B cell (primary cell): ENCODE data around the gene GLI3. TPM values are rescaled to one million over a fixed set of nuclear protein-coding genes. Genes with fewer than 3 reads are reported as not detected.

ENCODE experiments used
- ATAC-seq: fragments of 200-7000 bp; cut with Tn5 transposase; one replicate; pipeline ENCODE4 v1.10.0; 2021; ENCODE audit warnings: low read depth, mild to moderate bottlenecking, moderate number of reproducible peaks, moderate library complexity
- CTCF ChIA-PET: fragments of 350-600 bp; sonication (Branson Sonifier 250); formaldehyde crosslinking; loops from one replicate; lab custom pipeline; 2021; ENCODE audit warnings: antibody characterized with exemption, inconsistent platforms; lab: Charles Lee
- POLR2A ChIA-PET: fragments of 350-600 bp; sonication (Branson Sonifier 250); formaldehyde crosslinking; loops from one replicate; lab custom pipeline; 2021; ENCODE audit warnings: antibody characterized with exemption; lab: Charles Lee
- DNase-seq: peaks from one replicate; pipeline ENCODE4 v3.0.0; 2013
- H2AFZ ChIP-seq: 2 replicates; pipeline ENCODE4 v1.6.1; 2012; ENCODE audit warnings: mild to moderate bottlenecking, low read depth, low read length; ENCODE audit not compliant: insufficient read depth, poor library complexity, severe bottlenecking
- H3K27ac ChIP-seq, 2 donors: 1 replicate in 1 of 2; 2 replicates in 1 of 2; pipeline ENCODE4 v1.5.1; 2012 to 2013; ENCODE audit warnings: low read length in 2 of 2, mild to moderate bottlenecking in 2 of 2, moderate library complexity in 1 of 2
- H3K27me3 ChIP-seq, 4 experiments: fragments of 200-600 bp in 1 of 4; sonication (generic) in 1 of 4; replicated peaks in 1 of 4; 1 replicate in 2 of 4; 2 replicates in 2 of 4; pipeline versions ENCODE4 v1.6.1 to v1.7.0; 2013 to 2016; ENCODE audit warnings: low read length in 3 of 4, mild to moderate bottlenecking in 2 of 4, mixed read lengths in 1 of 4, moderate library complexity in 1 of 4; ENCODE audit not compliant: insufficient read depth in 4 of 4, control insufficient read depth in 3 of 4; ENCODE audit errors: control extremely low read depth in 1 of 4
- H3K36me3 ChIP-seq, 2 experiments: replicated peaks in 1 of 2; 1 replicate in 1 of 2; 2 replicates in 1 of 2; pipeline versions ENCODE4 v1.6.1 to v1.7.1; 2013; ENCODE audit warnings: low read length in 1 of 2; ENCODE audit not compliant: insufficient read depth in 2 of 2, control insufficient read depth in 1 of 2; ENCODE audit errors: control extremely low read depth in 1 of 2, extremely low read depth in 1 of 2
- H3K4me1 ChIP-seq, 2 donors: fragments of 200-600 bp in 1 of 2; sonication (generic) in 1 of 2; 1 replicate in 1 of 2; 2 replicates in 1 of 2; pipeline versions ENCODE4 v1.5.1 to v1.6.1; 2013 to 2017; ENCODE audit warnings: low read length in 2 of 2; ENCODE audit not compliant: control insufficient read depth in 2 of 2, insufficient read depth in 2 of 2
- H3K4me2 ChIP-seq: replicated peaks from 2 replicates; pipeline ENCODE3; 2012; ENCODE audit warnings: mild to moderate bottlenecking, low read depth, low read length; ENCODE audit not compliant: poor library complexity, severe bottlenecking
- H3K4me3 ChIP-seq, 5 experiments: fragments of 200-600 bp in 1 of 5; sonication (generic) in 1 of 5; 1 replicate in 3 of 5; 2 replicates in 2 of 5; pipeline versions ENCODE4 v1.5.1 to v1.7.0; 2011 to 2016; ENCODE audit warnings: low read length in 4 of 5, mild to moderate bottlenecking in 4 of 5, low read depth in 2 of 5, control low read depth in 1 of 5, moderate library complexity in 1 of 5; ENCODE audit not compliant: insufficient read depth in 1 of 5; ENCODE audit errors: control extremely low read depth in 1 of 5, extremely low read depth in 1 of 5
- H3K79me2 ChIP-seq: fragments of 200-600 bp; sonication (generic); one replicate; pipeline ENCODE4 v1.6.0; 2016; ENCODE audit warnings: low read length; ENCODE audit not compliant: control insufficient read depth, insufficient read depth
- H3K9ac ChIP-seq: fragments of 200-600 bp; sonication (generic); 2 replicates; pipeline ENCODE4 v1.6.1; 2017; ENCODE audit warnings: mild to moderate bottlenecking, low read length, moderate library complexity
- H3K9me3 ChIP-seq, 3 donors: one replicate each; pipeline versions ENCODE4 v1.6.1 to v1.7.1; 2013; ENCODE audit warnings: low read length in 2 of 3; ENCODE audit not compliant: control insufficient read depth in 2 of 3, insufficient read depth in 1 of 3; ENCODE audit errors: control extremely low read depth in 1 of 3
- H4K20me1 ChIP-seq: 2 replicates; pipeline ENCODE4 v1.6.0; 2012; ENCODE audit warnings: mild to moderate bottlenecking, low read length; ENCODE audit not compliant: insufficient read depth, control insufficient read depth, poor library complexity, severe bottlenecking
- H3K27ac Mint-ChIP-seq: one replicate; pipeline ENCODE4 v1.8.0; 2021; ENCODE audit warnings: mixed read lengths
- H3K27me3 Mint-ChIP-seq: one replicate; pipeline ENCODE4 v1.8.0; 2021; ENCODE audit warnings: mixed read lengths
- H3K4me1 Mint-ChIP-seq: one replicate; pipeline ENCODE4 v1.8.0; 2021; ENCODE audit warnings: mixed read lengths
- H3K4me3 Mint-ChIP-seq: one replicate; pipeline ENCODE4 v1.8.0; 2021; ENCODE audit warnings: mixed read lengths
- H3K9me3 Mint-ChIP-seq: one replicate; pipeline ENCODE4 v1.8.0; 2022; ENCODE audit warnings: mixed read lengths; ENCODE audit not compliant: insufficient read depth
- EZH2 ChIP-seq: IDR thresholded peaks from 2 replicates; pipeline ENCODE4 v1.6.1; 2012; ENCODE audit warnings: borderline replicate concordance, low read depth, mild to moderate bottlenecking, moderate library complexity, low read length; ENCODE audit not compliant: insufficient read depth, poor library complexity, severe bottlenecking
- WGBS: methylation state at CpG from one replicate; pipeline ENCODE4 v1.1.5; 2013; ENCODE audit warnings: missing lambda C conversion rate; ENCODE audit not compliant: insufficient coverage; 5-methylcytosine and 5-hydroxymethylcytosine counted together
- intact Hi-C: fragments of 100-400 bp; cut with micrococcal nuclease; formaldehyde crosslinking; loops from one replicate; pipeline ENCODE4 v1.10.0; 2022
- polyA plus RNA-seq: library from polyadenylated mRNA; depleted of rRNA; stranded (reverse); fragments of >200 nt; gene quantifications from 2 replicates; pipeline ENCODE4 v1.2.3, GENCODE V29; 2012
- total RNA-seq, 2 donors: library from RNA; stranded (reverse); fragments of 120-200 nt in 1 of 2; gene quantifications; 1 replicate in 1 of 2; 2 replicates in 1 of 2; pipeline versions ENCODE4 v1.2.3 to v1.2.4, GENCODE V29; 2013 to 2022
- TF ChIP-seq, protein P1 (sequence below): fragments of 200-600 bp; IDR thresholded peaks from one replicate; pipeline ENCODE4 v1.8.0; 2022; ENCODE audit warnings: antibody characterized with exemption, mild to moderate bottlenecking

The GLI3 gene
- total and polyA plus RNA-seq, 2 donors (not counting 1 experiment from before 2014, with no cell fraction given): not detected

DNA sequence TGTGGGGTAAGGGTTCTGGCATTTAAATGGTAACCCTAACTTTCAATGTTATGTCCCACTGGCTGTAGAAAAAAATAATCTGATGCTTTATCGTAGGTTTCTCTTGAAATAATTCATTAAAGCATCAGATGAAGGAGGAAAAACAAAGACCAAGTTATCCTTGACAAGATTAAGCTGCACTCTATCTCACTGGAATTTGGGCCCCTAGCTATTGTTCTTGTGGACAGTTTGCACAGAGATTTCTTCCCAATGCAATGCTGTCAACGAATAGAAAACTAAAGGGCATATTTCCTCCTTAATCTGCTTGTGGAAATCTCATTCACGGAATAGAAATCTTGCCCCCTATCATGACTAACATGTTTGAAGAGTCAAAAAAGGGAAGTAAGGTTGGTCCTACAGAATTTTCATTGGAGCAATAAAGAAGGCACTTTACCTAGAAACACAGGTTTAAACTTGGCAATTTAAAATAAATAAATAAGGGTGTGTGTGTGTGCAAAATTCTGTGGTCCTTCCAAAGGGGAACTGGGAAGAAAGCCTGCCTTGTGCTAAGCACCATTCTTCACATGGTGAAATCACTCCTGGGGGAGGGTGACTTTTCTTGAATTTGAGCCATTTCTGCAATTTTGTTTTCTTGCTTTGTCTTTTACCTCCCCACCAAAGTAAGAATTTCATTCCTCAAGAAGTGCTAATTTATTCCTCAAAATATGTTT lies 242.8 kb downstream of the GLI3 start:
- ChIA-PET CTCF (no interaction called here), POLR2A (no interaction called here)
- no peaks in the 10 kb centered on the region for H4K20me1 ChIP-seq
- no peak for DNase-seq
- no peaks in the 10 kb centered on the region for H3K79me2 ChIP-seq
- H3K27me3 ChIP-seq: no peaks in the 10 kb centered on the region
- TF ChIP-seq EZH2: no peak
- TF ChIP-seq, protein P1, sequence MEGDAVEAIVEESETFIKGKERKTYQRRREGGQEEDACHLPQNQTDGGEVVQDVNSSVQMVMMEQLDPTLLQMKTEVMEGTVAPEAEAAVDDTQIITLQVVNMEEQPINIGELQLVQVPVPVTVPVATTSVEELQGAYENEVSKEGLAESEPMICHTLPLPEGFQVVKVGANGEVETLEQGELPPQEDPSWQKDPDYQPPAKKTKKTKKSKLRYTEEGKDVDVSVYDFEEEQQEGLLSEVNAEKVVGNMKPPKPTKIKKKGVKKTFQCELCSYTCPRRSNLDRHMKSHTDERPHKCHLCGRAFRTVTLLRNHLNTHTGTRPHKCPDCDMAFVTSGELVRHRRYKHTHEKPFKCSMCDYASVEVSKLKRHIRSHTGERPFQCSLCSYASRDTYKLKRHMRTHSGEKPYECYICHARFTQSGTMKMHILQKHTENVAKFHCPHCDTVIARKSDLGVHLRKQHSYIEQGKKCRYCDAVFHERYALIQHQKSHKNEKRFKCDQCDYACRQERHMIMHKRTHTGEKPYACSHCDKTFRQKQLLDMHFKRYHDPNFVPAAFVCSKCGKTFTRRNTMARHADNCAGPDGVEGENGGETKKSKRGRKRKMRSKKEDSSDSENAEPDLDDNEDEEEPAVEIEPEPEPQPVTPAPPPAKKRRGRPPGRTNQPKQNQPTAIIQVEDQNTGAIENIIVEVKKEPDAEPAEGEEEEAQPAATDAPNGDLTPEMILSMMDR: no peak
- WGBS: no CpG with 5 or more reads among the region's 3 CpGs
- H3K27ac ChIP-seq: no peak overlapping the region
- intact Hi-C loops: no loop called here
- no peaks in the 10 kb centered on the region for H3K36me3 ChIP-seq
- no peak overlapping the region for H3K4me3 ChIP-seq
- no peaks in the 10 kb centered on the region for H3K4me1 ChIP-seq
- H2AFZ ChIP-seq: no peak overlapping the region
- no peak overlapping the region for H3K27ac Mint-ChIP-seq
- ATAC-seq: no peak
- H3K4me1 Mint-ChIP-seq: no peaks in the 10 kb centered on the region
- H3K9me3 Mint-ChIP-seq: no peaks in the 10 kb centered on the region
- H3K9me3 ChIP-seq: no peaks in the 10 kb centered on the region
- H3K4me3 Mint-ChIP-seq: no peak overlapping the region
- H3K4me2 ChIP-seq: no peak overlapping the region
- H3K27me3 Mint-ChIP-seq: peaks cover 4% of the 10 kb centered on the region
- H3K9ac ChIP-seq: no peak overlapping the region

DNA sequence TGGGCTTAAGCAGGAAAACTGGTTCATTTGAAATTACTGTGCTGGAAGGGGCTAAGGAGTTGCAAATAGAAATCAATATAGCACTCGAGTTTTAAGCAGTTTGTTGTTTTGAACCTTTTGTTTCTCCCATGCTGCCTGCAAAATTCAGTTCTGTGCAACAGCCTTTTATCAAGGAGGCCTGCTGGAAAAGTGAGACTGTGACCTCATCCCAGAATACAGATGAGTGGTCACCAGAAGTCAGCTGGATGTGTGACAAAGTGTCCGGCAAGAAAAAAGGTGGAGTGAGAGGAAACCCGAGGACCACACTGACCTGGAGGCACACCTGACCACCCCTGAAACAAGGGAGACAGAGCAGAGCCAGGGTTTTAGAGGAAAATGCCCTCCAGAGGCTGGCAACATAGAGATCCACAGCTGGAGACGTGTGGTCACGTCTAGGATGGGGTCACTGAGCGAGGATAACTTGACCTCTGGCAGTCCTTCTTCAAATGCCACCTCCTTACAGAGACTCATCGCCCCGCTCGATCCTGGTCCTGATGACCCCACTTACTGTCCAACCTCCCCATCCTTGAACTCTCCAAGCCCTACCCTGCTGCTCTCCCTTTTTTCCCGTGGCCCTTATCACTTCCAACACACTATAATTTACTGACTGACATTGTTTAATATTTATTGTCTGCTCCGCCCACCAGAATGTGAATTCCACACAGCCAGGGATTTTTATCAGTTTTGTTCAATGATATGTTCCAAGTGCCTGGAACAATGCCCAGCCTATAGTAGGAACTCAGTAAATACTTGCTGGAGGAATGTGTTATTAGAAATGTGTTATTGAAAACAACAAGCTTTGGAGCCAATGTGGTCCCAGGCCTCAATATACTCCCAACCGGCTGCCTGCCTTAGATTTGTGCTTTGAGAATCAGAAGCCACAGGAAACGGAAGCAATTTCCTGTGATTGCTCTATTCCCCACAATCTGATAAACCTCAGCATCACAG lies 243.8 kb downstream of the GLI3 start:
- DNase-seq (no peak), ATAC-seq (no peak)
- H3K9me3 ChIP-seq: no peaks in the 10 kb centered on the region
- H4K20me1 ChIP-seq: no peaks in the 10 kb centered on the region
- no peaks in the 10 kb centered on the region for H3K4me1 ChIP-seq
- Mint-ChIP-seq H3K9me3 (no peaks in the 10 kb centered on the region), H3K4me1 (no peaks in the 10 kb centered on the region), H3K27me3 (peaks cover 4% of the 10 kb centered on the region), H3K27ac (no peak overlapping the region), H3K4me3 (no peak overlapping the region)
- H3K27ac ChIP-seq: no peak overlapping the region
- H3K27me3 ChIP-seq: no peaks in the 10 kb centered on the region
- intact Hi-C loops: no loop called here
- H3K36me3 ChIP-seq: no peaks in the 10 kb centered on the region
- no peak overlapping the region for H2AFZ ChIP-seq
- no peak overlapping the region for H3K4me3 ChIP-seq
- ChIA-PET CTCF (no interaction called here), POLR2A (no interaction called here)
- WGBS: 80% methylated on average over 10 of the region's 13 CpGs
- no peak overlapping the region for H3K9ac ChIP-seq
- TF ChIP-seq, protein P1: no peak
- TF ChIP-seq EZH2: no peak
- no peaks in the 10 kb centered on the region for H3K79me2 ChIP-seq
- no peak overlapping the region for H3K4me2 ChIP-seq
